HL-60 (cell line): ENCODE data around the gene DOC2A.
"Not testable (repeated sequence)": the region's sequence is repeated elsewhere in the genome, so short reads cannot be mapped to it uniquely, and the experiment has no call there.

Source experiments
- DNase-seq, 2 experiments: peaks; one replicate each; pipeline ENCODE4 v3.0.0-alpha.2; 2010 to 2020; ENCODE audit warnings: low read depth in 1 of 2, low spot score in 1 of 2
- H3K27ac ChIP-seq: fragments of 250-450 bp; sonication (Bioruptor Pico); replicated peaks from 2 replicates; pipeline ENCODE4 v1.5.1; 2020; ENCODE audit warnings: mild to moderate bottlenecking, moderate library complexity
- H3K27me3 ChIP-seq: fragments of 250-450 bp; sonication (Bioruptor Pico); 2 replicates; pipeline ENCODE4 v1.5.1; 2021; ENCODE audit warnings: mild to moderate bottlenecking, moderate library complexity; ENCODE audit not compliant: insufficient read depth, poor library complexity, severe bottlenecking
- H3K4me3 ChIP-seq: replicated peaks from 2 replicates; pipeline ENCODE4 v1.5.1; 2011; ENCODE audit warnings: mild to moderate bottlenecking, control low read depth, low read length; ENCODE audit not compliant: insufficient read depth
- GABPA ChIP-seq: IDR thresholded peaks from 2 replicates; pipeline ENCODE4 v1.6.1; 2012; ENCODE audit warnings: low read depth
- POLR2AphosphoS5 ChIP-seq: IDR thresholded peaks from 2 replicates; pipeline ENCODE4 v1.6.1; 2012; ENCODE audit warnings: low read depth
- SPI1 ChIP-seq: IDR thresholded peaks from 2 replicates; pipeline ENCODE4 v1.6.1; 2012; ENCODE audit warnings: low read depth, mild to moderate bottlenecking, borderline replicate concordance
- TF ChIP-seq, protein P1 (sequence below): IDR thresholded peaks from one replicate; pipeline ENCODE4 v1.5.1; 2011; ENCODE audit warnings: low read length, control low read depth, inconsistent platforms; ENCODE audit not compliant: insufficient read depth
- TF ChIP-seq, protein P2 (sequence below): IDR thresholded peaks from 2 replicates; pipeline ENCODE4 v1.6.1; 2012; ENCODE audit warnings: low read depth; ENCODE audit not compliant: insufficient replicate concordance

Gene DOC2A

DNA sequence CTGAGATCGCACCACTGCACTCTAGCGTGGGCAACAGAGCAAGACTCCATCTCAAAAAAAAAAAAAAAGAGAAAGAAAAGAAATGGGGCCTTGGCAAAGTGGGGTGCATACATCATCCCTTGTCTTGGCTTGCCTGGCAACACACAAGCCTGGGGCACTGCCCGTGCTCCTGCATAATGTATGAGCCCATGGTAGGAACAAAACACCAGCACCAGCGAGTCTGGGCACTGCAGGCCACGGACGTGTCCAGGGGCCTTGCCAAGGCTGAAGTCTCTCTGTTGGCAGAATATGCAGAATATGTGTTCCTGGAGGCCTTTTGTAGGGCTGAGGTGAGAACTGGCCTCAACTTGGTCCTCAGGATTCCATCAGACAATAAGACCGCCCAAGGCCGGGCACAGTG lies 39.0 kb upstream of the DOC2A start:
- TF ChIP-seq, protein P1, sequence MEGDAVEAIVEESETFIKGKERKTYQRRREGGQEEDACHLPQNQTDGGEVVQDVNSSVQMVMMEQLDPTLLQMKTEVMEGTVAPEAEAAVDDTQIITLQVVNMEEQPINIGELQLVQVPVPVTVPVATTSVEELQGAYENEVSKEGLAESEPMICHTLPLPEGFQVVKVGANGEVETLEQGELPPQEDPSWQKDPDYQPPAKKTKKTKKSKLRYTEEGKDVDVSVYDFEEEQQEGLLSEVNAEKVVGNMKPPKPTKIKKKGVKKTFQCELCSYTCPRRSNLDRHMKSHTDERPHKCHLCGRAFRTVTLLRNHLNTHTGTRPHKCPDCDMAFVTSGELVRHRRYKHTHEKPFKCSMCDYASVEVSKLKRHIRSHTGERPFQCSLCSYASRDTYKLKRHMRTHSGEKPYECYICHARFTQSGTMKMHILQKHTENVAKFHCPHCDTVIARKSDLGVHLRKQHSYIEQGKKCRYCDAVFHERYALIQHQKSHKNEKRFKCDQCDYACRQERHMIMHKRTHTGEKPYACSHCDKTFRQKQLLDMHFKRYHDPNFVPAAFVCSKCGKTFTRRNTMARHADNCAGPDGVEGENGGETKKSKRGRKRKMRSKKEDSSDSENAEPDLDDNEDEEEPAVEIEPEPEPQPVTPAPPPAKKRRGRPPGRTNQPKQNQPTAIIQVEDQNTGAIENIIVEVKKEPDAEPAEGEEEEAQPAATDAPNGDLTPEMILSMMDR = no peak
- TF ChIP-seq POLR2AphosphoS5 (no peak), SPI1 (no peak), GABPA (no peak)
- TF ChIP-seq, protein P2, sequence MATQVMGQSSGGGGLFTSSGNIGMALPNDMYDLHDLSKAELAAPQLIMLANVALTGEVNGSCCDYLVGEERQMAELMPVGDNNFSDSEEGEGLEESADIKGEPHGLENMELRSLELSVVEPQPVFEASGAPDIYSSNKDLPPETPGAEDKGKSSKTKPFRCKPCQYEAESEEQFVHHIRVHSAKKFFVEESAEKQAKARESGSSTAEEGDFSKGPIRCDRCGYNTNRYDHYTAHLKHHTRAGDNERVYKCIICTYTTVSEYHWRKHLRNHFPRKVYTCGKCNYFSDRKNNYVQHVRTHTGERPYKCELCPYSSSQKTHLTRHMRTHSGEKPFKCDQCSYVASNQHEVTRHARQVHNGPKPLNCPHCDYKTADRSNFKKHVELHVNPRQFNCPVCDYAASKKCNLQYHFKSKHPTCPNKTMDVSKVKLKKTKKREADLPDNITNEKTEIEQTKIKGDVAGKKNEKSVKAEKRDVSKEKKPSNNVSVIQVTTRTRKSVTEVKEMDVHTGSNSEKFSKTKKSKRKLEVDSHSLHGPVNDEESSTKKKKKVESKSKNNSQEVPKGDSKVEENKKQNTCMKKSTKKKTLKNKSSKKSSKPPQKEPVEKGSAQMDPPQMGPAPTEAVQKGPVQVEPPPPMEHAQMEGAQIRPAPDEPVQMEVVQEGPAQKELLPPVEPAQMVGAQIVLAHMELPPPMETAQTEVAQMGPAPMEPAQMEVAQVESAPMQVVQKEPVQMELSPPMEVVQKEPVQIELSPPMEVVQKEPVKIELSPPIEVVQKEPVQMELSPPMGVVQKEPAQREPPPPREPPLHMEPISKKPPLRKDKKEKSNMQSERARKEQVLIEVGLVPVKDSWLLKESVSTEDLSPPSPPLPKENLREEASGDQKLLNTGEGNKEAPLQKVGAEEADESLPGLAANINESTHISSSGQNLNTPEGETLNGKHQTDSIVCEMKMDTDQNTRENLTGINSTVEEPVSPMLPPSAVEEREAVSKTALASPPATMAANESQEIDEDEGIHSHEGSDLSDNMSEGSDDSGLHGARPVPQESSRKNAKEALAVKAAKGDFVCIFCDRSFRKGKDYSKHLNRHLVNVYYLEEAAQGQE = no peak
- Histone ChIP-seq H3K4me3 (no peak overlapping the region), H3K27ac (no peak overlapping the region), H3K27me3 (no peaks in the 10 kb centered on the region)
- DNase-seq = no peak

DNA sequence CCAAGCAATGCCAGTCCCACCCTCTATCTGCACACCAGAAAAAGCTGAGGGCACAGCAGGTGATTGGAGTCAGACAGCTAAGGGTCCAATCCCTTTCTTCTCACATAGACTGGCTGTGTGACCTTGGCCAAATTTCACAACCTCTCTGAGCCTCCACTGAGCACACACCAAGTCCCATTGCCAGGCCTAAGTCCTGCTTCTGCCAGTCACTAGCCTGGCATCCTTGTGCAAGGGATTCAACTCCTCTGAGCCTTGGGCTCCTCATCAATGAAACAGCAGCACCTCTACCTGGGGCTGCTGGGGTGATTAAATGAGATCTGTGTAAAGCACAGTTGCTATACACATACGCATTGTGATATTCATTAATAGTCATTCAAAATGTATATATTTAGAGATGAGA lies 35.8 kb upstream of the DOC2A start:
- no peak overlapping the region for H3K4me3 ChIP-seq
- TF ChIP-seq POLR2AphosphoS5 (no peak), SPI1 (no peak)
- TF ChIP-seq, protein P1 = no peak
- H3K27me3 ChIP-seq = no peaks in the 10 kb centered on the region
- no peak for DNase-seq
- no peak overlapping the region for H3K27ac ChIP-seq

DNA sequence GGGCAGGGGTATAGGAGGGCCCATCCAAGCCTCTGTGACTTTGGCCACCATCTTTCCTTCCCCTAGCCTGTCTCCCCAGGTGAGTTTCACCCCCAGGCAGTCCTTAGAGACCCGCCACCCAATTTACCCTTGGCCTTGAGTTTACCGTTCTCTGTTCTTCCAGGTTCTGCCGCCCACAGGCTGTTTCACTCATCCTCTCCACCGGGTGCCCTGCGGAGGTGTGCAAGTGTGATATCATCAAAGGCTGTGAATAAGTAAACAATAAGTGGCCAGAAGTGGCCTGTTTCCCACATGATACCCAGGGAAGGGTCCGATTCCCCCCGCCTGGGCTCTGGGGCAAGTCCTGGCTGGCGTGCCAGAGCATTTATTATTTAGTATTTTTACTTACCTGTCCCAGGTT lies 35.4 kb upstream of the DOC2A start:
- H3K27ac ChIP-seq = no peak overlapping the region
- TF ChIP-seq, protein P2 = no peak
- TF ChIP-seq, protein P1 = no peak
- TF ChIP-seq SPI1 = no peak
- TF ChIP-seq GABPA = no peak
- TF ChIP-seq POLR2AphosphoS5 = no peak
- H3K27me3 ChIP-seq = no peaks in the 10 kb centered on the region
- no peak overlapping the region for H3K4me3 ChIP-seq
- DNase-seq = no peak

DNA sequence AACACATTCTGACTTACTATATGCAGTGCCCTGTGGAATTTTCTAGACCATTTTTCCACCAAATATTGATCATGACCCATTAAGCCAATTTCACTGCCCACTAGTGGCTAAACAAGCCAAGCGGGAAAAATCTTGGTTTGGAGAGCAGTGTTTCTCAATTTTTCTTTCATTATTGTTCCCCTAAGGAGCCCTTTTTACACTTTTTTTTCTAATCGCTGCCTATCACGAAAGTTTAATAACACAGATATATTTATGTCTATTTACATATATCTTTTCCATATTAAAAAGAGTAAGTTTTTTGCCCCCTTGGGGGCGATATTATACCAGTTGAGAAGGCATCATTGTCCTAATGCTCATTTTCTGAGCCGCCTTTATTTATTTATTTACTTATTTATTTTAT lies 31.0 kb upstream of the DOC2A start:
- Histone ChIP-seq H3K4me3 (no peak overlapping the region), H3K27ac (no peak overlapping the region), H3K27me3 (no peaks in the 10 kb centered on the region)
- TF ChIP-seq, protein P2 = no peak
- TF ChIP-seq, protein P1 = peak; percentile 8
- DNase-seq = no peak

DNA sequence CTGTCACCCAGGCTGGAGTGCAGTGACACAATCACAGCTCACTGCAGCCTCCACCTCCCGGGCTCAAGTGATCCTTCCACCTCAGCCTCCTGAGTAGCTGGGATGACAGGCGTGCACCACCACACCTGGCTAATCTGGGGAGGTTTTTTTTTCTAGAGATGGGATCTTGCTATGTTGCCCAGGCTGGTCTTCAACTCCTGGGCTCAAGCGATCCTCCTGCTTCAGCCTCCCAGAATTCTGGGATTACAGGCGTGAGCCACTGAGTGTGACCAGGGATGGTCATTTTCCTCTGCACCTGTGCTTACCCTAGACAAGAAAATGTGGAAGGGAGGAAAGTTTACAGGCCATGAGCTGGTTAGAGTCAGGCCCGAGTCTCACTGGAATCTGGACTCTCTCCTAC lies 29.9 kb upstream of the DOC2A start:
- H3K27ac ChIP-seq, H3K27me3 ChIP-seq, DNase-seq, H3K4me3 ChIP-seq: not testable (repeated sequence)
